MM.1S (cell line): ENCODE results near the gene DAO.
"Not testable (repeated sequence)": the region's sequence is repeated elsewhere in the genome, so short reads cannot be mapped to it uniquely, and the experiment has no call there.

Experiments
- DNase-seq: peaks from one replicate; pipeline ENCODE4 v3.0.0-alpha.2; 2015
- H2AFZ ChIP-seq: fragments of 300-600 bp; sonication (generic); 2 replicates; pipeline ENCODE4 v1.6.0; 2016; ENCODE audit warnings: antibody characterized with exemption, low read length
- H3F3A ChIP-seq: fragments of 300-600 bp; sonication (generic); 2 replicates; pipeline ENCODE4 v1.6.1; 2016; ENCODE audit warnings: mild to moderate bottlenecking, antibody characterized with exemption, low read length, moderate library complexity, mixed read lengths; ENCODE audit not compliant: insufficient read depth
- H3K27ac ChIP-seq: fragments of 300-600 bp; sonication (generic); 2 replicates; pipeline ENCODE4 v1.5.1; 2016; ENCODE audit warnings: mild to moderate bottlenecking, low read length
- H3K27me3 ChIP-seq: fragments of 300-600 bp; sonication (generic); replicated peaks from 2 replicates; pipeline ENCODE4 v1.6.0; 2016; ENCODE audit warnings: low read length; ENCODE audit not compliant: insufficient read depth
- H3K36me3 ChIP-seq: fragments of 300-600 bp; sonication (generic); replicated peaks from 2 replicates; pipeline ENCODE4 v1.6.1; 2016; ENCODE audit warnings: mild to moderate bottlenecking, low read length, mixed read lengths; ENCODE audit not compliant: insufficient read depth
- H3K4me1 ChIP-seq: fragments of 300-600 bp; sonication (generic); 2 replicates; pipeline ENCODE4 v1.6.1; 2016; ENCODE audit warnings: low read length, mixed read lengths
- H3K4me2 ChIP-seq: fragments of 300-600 bp; sonication (generic); 2 replicates; pipeline ENCODE4 v1.6.0; 2016; ENCODE audit warnings: low read depth, low read length
- H3K4me3 ChIP-seq: fragments of 300-600 bp; sonication (generic); 2 replicates; pipeline ENCODE4 v1.5.1; 2016; ENCODE audit warnings: low read length, mixed read lengths
- H3K79me2 ChIP-seq: fragments of 300-600 bp; sonication (generic); 2 replicates; pipeline ENCODE4 v1.6.1; 2016; ENCODE audit warnings: mixed run types, low read length, mixed read lengths
- H3K9ac ChIP-seq: fragments of 300-600 bp; sonication (generic); 2 replicates; pipeline ENCODE4 v1.6.1; 2016; ENCODE audit warnings: low read length, mixed read lengths
- H3K9me2 ChIP-seq: fragments of 300-600 bp; sonication (generic); replicated peaks from 2 replicates; pipeline ENCODE4 v1.6.1; 2016; ENCODE audit warnings: mild to moderate bottlenecking, low read length, mixed read lengths; ENCODE audit not compliant: insufficient read depth
- H3K9me3 ChIP-seq: fragments of 300-600 bp; sonication (generic); replicated peaks from 2 replicates; pipeline ENCODE4 v1.6.1; 2016; ENCODE audit warnings: mild to moderate bottlenecking, low read length, mixed read lengths; ENCODE audit not compliant: insufficient read depth
- H4K20me1 ChIP-seq: fragments of 300-600 bp; sonication (generic); 2 replicates; pipeline ENCODE4 v1.6.1; 2016; ENCODE audit warnings: mild to moderate bottlenecking, low read length, moderate library complexity, mixed read lengths; ENCODE audit not compliant: insufficient read depth
- EZH2 ChIP-seq: fragments of 300-600 bp; sonication (generic); optimal IDR thresholded peaks from 2 replicates; pipeline ENCODE3; 2017; ENCODE audit warnings: low read depth, mild to moderate bottlenecking, antibody characterized with exemption, low read length, mixed read lengths
- EZH2phosphoT487 ChIP-seq: fragments of 300-600 bp; sonication (generic); IDR thresholded peaks from 2 replicates; pipeline ENCODE4 v1.6.1; 2018; ENCODE audit warnings: antibody characterized with exemption, low read length
- TF ChIP-seq, protein P1 (sequence below): fragments of 300-600 bp; sonication (generic); IDR thresholded peaks from 2 replicates; pipeline ENCODE4 v1.5.1; 2016; ENCODE audit warnings: antibody characterized with exemption, low read length, mixed read lengths

DAO gene

DNA sequence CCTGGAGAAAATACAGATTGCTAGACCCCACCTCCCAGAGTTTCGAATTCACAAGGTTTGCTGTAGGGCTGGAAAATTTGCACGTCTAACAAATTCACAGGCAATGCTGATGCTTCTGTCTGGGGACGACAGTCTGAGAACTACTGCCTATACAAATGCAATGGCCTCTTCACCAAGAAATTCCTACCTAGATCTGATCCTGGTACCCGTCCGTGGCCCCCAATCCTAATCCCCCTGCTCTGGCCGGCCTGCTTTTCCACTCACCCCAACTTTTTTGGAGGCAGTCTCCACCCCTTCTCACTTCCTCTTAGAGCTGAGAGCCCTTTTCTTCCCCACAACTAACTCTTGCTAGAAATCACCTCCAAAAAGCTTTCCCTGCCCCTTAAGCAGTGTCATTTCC is 19.4 kb upstream of the DAO start:
- Histone ChIP-seq H3K4me1 (peaks cover 23% of the 10 kb centered on the region), H3F3A (peaks cover 6% of the 10 kb centered on the region; the same call in 1 of the 2 replicates), H3K27me3 (no peaks in the 10 kb centered on the region), H3K9me3 (no peaks in the 10 kb centered on the region), H3K9ac (no peak overlapping the region), H3K4me2 (no peak overlapping the region), H3K4me3 (no peak overlapping the region), H2AFZ (no peak overlapping the region), H4K20me1 (no peaks in the 10 kb centered on the region), H3K36me3 (no peaks in the 10 kb centered on the region), H3K9me2 (no peaks in the 10 kb centered on the region), H3K79me2 (peaks cover 17% of the 10 kb centered on the region), H3K27ac (no peak overlapping the region)
- TF ChIP-seq EZH2phosphoT487: no peak
- no peak for TF ChIP-seq EZH2
- DNase-seq: no peak

DNA sequence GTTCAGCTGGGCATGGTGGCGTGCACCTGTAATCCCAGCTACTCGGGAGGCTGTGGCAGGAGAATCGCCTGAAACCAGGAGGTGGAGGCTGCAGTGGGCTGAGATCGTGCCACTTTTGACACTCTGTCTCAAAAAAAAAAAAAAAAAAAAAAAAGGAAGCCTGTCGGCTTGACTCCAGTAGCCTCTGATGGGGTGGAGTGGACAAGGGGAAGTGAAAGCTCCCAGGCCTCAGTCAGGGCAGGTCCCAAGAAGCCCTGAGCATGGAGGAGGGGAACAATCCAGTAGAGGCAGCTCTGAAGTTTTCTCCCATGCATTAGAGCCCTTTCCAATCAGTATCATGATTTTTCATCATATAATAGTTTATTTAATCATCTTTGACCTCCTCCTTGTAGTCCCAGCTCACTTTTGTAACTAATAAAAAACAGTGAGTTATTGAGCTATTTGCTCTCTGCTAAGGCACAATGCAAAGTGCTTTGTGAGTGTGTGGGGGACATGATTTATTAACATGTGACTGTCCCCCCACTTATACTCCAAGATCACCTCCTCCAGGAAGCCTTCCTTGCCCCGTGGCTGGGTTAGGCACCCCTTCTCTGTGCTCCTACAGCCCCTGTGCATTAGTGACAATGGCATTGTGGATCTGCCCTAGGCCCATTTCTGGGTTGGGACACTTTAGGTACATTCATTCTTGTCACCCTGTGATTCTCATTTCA is 17.9 kb upstream of the DAO start:
- peaks cover 6% of the 10 kb centered on the region; the same call in 1 of the 2 replicates for H3F3A ChIP-seq
- H3K27ac ChIP-seq: no peak overlapping the region
- peaks cover under 1% of the 10 kb centered on the region for H3K79me2 ChIP-seq
- no peaks in the 10 kb centered on the region for H3K36me3 ChIP-seq
- no peaks in the 10 kb centered on the region for H3K9me3 ChIP-seq
- H2AFZ ChIP-seq: no peak overlapping the region
- H3K4me3 ChIP-seq: no peak overlapping the region
- TF ChIP-seq EZH2: no peak
- TF ChIP-seq, protein P1, sequence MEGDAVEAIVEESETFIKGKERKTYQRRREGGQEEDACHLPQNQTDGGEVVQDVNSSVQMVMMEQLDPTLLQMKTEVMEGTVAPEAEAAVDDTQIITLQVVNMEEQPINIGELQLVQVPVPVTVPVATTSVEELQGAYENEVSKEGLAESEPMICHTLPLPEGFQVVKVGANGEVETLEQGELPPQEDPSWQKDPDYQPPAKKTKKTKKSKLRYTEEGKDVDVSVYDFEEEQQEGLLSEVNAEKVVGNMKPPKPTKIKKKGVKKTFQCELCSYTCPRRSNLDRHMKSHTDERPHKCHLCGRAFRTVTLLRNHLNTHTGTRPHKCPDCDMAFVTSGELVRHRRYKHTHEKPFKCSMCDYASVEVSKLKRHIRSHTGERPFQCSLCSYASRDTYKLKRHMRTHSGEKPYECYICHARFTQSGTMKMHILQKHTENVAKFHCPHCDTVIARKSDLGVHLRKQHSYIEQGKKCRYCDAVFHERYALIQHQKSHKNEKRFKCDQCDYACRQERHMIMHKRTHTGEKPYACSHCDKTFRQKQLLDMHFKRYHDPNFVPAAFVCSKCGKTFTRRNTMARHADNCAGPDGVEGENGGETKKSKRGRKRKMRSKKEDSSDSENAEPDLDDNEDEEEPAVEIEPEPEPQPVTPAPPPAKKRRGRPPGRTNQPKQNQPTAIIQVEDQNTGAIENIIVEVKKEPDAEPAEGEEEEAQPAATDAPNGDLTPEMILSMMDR: no peak
- TF ChIP-seq EZH2phosphoT487: no peak
- H4K20me1 ChIP-seq: no peaks in the 10 kb centered on the region
- no peak overlapping the region for H3K4me2 ChIP-seq
- peak; percentile 22 for DNase-seq
- H3K4me1 ChIP-seq: peaks cover 18% of the 10 kb centered on the region
- no peak overlapping the region for H3K9ac ChIP-seq
- no peaks in the 10 kb centered on the region for H3K27me3 ChIP-seq
- no peaks in the 10 kb centered on the region for H3K9me2 ChIP-seq

DNA sequence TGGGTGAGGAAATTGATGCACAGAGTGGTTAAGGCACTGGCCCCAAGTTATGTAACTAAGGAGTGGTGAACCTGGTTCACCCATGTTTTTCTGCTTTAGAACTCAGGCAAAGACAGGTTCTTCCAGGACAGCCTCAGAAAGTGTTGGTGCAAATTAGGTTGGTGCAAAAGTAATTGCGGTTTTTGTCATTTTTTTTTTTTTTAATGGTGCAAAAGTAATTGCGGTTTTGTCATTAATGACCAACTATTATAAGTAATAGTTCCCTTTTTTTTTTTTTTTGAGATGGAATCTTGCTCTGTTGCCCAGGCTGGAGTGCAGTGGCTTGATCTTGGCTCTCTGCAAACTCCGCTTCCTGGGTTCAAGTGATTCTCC is 17.3 kb upstream of the DAO start:
- Histone ChIP-seq H3K4me3 (no peak overlapping the region), H3K79me2 (no peaks in the 10 kb centered on the region), H3K4me1 (peaks cover 18% of the 10 kb centered on the region), H3K9ac (no peak overlapping the region), H3K27me3 (no peaks in the 10 kb centered on the region), H3K9me2 (no peaks in the 10 kb centered on the region), H4K20me1 (no peaks in the 10 kb centered on the region), H3K27ac (no peak overlapping the region), H3K9me3 (no peaks in the 10 kb centered on the region), H2AFZ (no peak overlapping the region), H3K36me3 (no peaks in the 10 kb centered on the region), H3K4me2 (no peak overlapping the region), H3F3A (peaks cover 6% of the 10 kb centered on the region; the same call in 1 of the 2 replicates)
- TF ChIP-seq EZH2: no peak
- TF ChIP-seq EZH2phosphoT487: no peak
- TF ChIP-seq, protein P1: no peak
- DNase-seq: no peak

DNA sequence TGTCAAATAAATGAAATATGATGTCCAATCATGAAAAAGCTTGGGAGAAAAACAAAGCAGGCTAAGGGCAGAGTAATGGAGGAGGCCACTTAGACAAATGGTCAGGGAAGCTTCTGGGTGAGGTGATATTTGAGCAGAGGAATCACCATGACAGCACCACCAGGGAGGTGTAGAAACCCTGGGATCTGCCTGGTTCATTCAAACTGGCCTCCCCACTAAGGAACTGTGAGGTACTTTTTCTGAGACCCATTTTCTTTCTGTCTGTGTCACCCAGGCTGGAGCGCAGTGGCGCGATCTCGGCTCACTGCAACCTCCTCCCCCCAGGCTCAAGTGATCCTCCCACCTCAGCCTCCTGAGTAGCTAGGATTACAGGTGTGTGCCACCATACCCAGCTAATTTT is 14.7 kb upstream of the DAO start:
- Histone ChIP-seq H3K4me1 (peaks cover 14% of the 10 kb centered on the region), H3K4me3 (no peak overlapping the region), H3K36me3 (no peaks in the 10 kb centered on the region), H3K4me2 (no peak overlapping the region), H3K27ac (no peak overlapping the region), H2AFZ (no peak overlapping the region), H3K27me3 (no peaks in the 10 kb centered on the region), H3F3A (peaks cover 4% of the 10 kb centered on the region; the same call in 1 of the 2 replicates), H3K9ac (no peak overlapping the region), H3K9me2 (no peaks in the 10 kb centered on the region), H4K20me1 (no peaks in the 10 kb centered on the region), H3K79me2 (no peaks in the 10 kb centered on the region), H3K9me3 (no peaks in the 10 kb centered on the region)
- DNase-seq: no peak
- TF ChIP-seq EZH2phosphoT487 (no peak), EZH2 (no peak)
- TF ChIP-seq, protein P1: no peak

DNA sequence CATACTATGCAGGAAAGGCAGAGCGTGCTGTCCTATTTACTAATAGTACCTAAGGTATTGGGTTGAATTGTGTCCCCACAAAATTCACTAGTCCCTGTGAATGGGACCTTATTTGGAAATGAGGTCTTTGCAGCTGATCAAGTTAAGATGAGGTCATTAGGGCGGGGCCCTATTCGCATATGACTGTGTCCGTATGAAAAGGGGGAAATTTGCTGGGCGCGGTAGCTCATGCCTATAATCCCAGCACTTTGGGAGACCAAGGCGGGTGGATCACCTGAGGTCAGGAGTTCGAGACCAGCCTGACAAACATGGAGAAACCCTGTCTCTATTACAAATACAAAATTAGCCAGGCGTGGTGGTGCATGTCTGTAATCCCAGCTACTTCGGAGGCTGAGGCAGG is 13.8 kb upstream of the DAO start:
- not testable (repeated sequence) for DNase-seq

More for the DNA sequence above, 13.8 kb upstream of the DAO start:
- H3F3A ChIP-seq, H3K9ac ChIP-seq, H3K36me3 ChIP-seq, H3K4me3 ChIP-seq, H3K4me2 ChIP-seq, H3K9me3 ChIP-seq, H4K20me1 ChIP-seq, H3K79me2 ChIP-seq, H3K9me2 ChIP-seq, H3K27me3 ChIP-seq, H2AFZ ChIP-seq, H3K27ac ChIP-seq: not testable (repeated sequence)
- peaks cover 11% of the 10 kb centered on the region for H3K4me1 ChIP-seq
